Omental fat pad (tissue), 4 donors: Measurements from ENCODE around the gene DNASE2B. TPM values are rescaled to one million over a fixed set of nuclear protein-coding genes. Genes with fewer than 3 reads are reported as not detected.

Source experiments
- ATAC-seq: fragments of 150-250 bp; one replicate; pipeline ENCODE4 v1.9.1; 2016; ENCODE audit warnings: mild to moderate bottlenecking, moderate library complexity; ENCODE audit not compliant: low FRiP score
- DNase-seq: peaks from one replicate; pipeline ENCODE4 v3.0.0-alpha.2; 2019; ENCODE audit warnings: low spot score
- total RNA-seq, 4 donors: library from RNA; depleted of rRNA; stranded (reverse); fragments of >200 nt; gene quantifications; one replicate each; pipeline ENCODE4 v1.1.0, GENCODE V29; 2016
- TF ChIP-seq, protein P1 (sequence below), 3 donors: fragments of 450-650 bp; IDR thresholded peaks; one replicate each; pipeline ENCODE4 v1.5.1; 2016 to 2017; ENCODE audit warnings: antibody characterized with exemption in 3 of 3, mild to moderate bottlenecking in 3 of 3, moderate library complexity in 2 of 3

Gene DNASE2B
- total RNA-seq, 4 donors from 2014 or later = 1.3 to 9.7 TPM; not detected in 2

- TF ChIP-seq, protein P1, sequence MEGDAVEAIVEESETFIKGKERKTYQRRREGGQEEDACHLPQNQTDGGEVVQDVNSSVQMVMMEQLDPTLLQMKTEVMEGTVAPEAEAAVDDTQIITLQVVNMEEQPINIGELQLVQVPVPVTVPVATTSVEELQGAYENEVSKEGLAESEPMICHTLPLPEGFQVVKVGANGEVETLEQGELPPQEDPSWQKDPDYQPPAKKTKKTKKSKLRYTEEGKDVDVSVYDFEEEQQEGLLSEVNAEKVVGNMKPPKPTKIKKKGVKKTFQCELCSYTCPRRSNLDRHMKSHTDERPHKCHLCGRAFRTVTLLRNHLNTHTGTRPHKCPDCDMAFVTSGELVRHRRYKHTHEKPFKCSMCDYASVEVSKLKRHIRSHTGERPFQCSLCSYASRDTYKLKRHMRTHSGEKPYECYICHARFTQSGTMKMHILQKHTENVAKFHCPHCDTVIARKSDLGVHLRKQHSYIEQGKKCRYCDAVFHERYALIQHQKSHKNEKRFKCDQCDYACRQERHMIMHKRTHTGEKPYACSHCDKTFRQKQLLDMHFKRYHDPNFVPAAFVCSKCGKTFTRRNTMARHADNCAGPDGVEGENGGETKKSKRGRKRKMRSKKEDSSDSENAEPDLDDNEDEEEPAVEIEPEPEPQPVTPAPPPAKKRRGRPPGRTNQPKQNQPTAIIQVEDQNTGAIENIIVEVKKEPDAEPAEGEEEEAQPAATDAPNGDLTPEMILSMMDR (IDR thresholded peaks at IDR 0.05) = no peak
- no peak for ATAC-seq
- DNase-seq = no peak
These were observed 16.2 kb upstream of the DNASE2B start for GRCh38 chr1:84382127-84382526.

- TF ChIP-seq, protein P1 (IDR thresholded peaks at IDR 0.05) = no peak
- ATAC-seq (no peak), DNase-seq (no peak)
These were observed 12.9 kb upstream of the DNASE2B start for GRCh38 chr1:84385347-84385746.

DNA sequence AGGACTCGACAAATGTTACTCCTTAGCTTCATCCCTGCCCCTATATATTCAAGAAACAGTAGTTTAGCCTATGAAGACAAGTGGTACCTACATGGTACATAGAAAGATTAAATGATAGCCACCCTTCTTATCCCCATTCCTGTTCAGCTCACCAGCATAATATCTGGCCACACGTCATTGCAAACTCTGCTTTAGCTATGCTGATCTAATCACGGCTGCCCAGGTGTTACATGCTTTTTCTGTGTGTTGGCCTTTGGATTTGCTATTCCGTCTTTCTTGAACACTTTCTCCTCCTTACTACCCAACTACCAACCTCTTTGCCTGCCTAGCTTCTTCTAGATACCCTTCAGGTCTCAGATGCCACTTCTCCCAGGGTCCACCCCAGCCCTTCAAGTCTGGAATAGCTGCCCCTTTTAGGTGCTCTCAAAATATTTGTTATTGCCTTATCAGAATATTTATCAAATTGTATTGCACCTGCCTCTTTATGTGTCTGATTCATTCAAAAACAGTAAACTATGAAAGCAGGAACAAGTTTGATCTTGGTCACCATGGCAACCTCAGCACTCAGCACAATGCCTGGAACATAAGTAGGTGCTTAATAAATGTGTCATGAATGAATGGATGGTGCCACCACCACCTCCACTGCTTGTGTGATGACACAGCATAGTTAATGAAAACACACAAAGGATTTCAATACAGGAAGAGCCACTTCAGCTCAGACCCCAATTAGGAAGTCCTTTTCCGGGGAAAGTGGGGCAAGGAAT, 11.4 kb upstream of the DNASE2B start:
- DNase-seq (no peak), ATAC-seq (no peak)
- TF ChIP-seq, protein P1 (IDR thresholded peaks at IDR 0.05) = no peak

- TF ChIP-seq, protein P1 (IDR thresholded peaks at IDR 0.05) = no peak
- ATAC-seq = no peak
- no peak for DNase-seq
These were observed 10.7 kb upstream of the DNASE2B start for GRCh38 chr1:84387480-84388163.

DNA sequence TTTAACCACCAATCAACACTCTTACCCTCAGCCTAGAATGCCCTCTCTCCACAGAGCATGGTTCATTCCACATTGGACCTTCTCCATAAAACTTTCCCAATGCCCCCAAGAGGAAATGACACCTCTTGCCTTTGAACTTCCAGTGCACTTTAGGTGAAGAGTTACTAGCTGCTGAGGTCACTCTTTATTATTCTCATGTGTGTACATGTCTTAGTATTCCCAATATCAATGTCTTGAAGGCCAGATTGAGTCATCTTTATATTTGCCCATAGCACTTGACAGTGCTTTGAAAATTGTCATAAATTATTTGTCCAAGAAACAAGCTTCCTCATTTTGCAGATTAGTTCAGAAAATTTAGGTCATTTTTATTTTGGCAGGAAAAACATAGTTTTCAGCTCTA, 8.1 kb upstream of the DNASE2B start:
- no peak for ATAC-seq
- DNase-seq = no peak
- TF ChIP-seq, protein P1 (IDR thresholded peaks at IDR 0.05) = no peak

- no peak for DNase-seq
- no peak for ATAC-seq
- TF ChIP-seq, protein P1 (IDR thresholded peaks at IDR 0.05) = no peak
These were observed 2.9 kb downstream of the DNASE2B start for GRCh38 chr1:84401156-84401555.

GRCh38 chr1:84402060-84402459, 3.8 kb downstream of the DNASE2B start:
- ATAC-seq (no peak), DNase-seq (no peak)
- TF ChIP-seq, protein P1 (IDR thresholded peaks at IDR 0.05) = no peak
